CD4-positive, alpha-beta T cell treated with Interleukin-15 for 1 hour (primary cell): ENCODE data around the gene THEM5.

Source experiments
- DNase-seq: peaks from one replicate; pipeline ENCODE4 v3.0.0-alpha.2; 2020

Gene THEM5

DNA sequence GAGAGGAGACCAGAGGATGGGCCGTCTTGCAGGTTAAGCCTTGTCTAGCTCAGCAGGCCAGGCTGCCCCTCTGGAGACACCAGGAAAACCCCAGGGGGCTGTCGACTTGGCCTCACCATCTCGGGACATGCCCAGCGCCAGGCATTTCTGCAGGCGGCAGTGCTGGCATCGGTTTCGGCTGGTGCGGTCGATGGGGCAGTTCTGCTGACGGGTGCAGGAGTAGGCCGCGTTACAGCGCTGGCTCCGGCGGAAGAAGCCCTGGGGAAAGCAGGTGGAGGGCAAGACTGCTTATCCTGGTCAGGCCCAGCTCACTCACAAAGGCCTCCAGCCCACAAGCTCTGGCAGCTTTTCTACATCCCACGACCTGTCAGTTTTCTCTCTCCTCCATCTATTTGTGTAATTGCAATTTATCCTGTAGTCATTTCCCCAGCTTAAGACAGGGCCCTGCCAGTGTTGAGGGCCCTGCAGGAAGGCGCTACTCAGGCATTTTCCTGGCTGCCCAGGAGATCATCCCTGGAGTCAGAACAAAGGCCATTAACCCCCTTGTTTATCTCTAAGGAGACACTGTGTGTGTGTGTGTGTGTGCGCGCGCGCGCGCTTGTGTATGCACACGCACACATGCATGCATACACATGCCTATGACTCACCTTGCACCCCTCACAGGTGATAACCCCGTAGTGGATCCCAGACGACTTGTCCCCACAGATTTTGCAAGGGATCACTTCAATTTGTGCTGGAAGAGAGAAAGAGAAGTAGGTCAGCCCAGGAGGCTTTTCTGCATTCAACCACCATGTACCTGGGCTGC is 36.8 kb downstream of the THEM5 start:
- DNase-seq, result no peak

- peak; percentile 53 for DNase-seq
These were observed 37.7 kb downstream of the THEM5 start for GRCh38 chr1:151815716-151816327.

- no peak for DNase-seq
These were observed 38.5 kb downstream of the THEM5 start for GRCh38 chr1:151814971-151815545.

GRCh38 chr1:151814426-151814825 is 39.1 kb downstream of the THEM5 start:
- no peak for DNase-seq

DNA sequence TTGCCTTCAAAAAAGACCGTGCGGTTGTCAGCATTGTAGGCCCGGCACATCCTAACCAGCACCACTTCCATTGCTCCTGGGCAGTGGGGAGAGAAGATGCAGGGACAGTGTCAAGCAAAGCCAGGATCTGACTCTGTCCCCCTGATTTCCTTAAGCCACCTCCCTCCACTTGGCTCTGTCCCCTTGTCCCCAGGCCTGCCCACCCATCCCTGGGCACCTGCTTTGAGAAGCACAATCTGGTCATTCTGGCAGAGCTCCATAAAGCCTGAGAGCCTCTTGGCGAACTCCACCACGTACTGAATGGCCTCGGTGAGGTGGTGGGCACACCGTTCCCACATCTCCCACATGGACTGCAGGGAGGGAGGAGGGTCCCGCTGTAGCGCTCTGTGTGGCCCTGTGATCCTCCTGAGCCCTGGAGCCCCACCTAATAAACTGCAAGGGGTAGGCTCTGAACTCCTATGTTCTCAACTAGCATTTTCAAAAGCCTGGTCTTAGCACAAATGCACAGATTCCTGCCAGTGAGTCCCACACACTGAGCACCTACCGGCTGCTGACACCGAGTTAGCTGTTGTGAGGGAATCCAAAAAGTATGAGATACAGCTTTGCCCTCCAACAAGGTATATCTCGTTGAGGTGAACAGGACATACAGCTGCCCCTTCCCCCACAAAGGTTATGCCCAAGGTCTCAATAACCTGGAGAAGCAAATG is 40.1 kb downstream of the THEM5 start:
- no peak for DNase-seq

DNA sequence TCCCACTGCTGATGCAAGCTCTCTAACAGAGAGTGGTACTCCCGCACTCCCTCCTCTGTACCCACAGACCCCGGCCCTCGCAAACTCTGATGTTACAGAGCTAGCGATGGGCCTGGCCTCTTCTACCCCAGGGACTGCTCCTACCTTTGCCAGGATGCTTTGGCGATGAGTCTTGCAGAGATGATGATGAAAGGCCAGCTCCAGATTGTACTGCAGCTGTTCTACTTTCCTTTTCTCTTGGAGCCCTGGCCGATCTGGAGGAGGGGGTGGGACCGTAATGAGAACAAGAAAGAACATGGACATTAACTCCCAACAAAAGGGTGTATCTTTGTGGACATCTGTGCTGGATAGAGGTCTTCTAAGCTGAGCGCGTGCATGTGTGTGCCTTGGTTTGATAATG is 42.3 kb downstream of the THEM5 start:
- DNase-seq, result no peak

- DNase-seq, result no peak
These were observed 43.4 kb downstream of the THEM5 start for GRCh38 chr1:151809985-151810556.

GRCh38 chr1:151809290-151809984 is 44.1 kb downstream of the THEM5 start:
- no peak for DNase-seq

DNA sequence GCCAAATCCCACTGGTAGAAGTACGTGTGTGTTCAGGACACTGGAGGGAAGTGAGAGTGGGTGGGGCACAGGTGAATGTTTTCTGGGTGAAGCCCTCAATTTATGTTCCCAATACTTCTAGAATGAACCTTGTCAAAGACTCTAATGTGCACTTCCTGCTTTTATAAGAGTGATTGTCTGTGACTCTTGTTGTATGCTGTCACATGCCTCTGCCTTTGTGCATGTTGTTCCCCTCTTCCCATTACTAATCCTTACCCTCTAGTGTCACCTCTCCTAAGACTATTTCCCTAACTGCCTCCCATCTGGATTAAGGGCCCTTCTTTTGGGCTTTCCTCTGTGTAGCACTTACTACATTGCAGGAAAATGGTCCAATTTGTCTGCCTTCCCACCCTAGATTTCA is 45.7 kb downstream of the THEM5 start:
- DNase-seq, result no peak

- no peak for DNase-seq
These were observed 46.4 kb downstream of the THEM5 start for GRCh38 chr1:151807131-151807530.

- DNase-seq, result no peak
These were observed 47.3 kb downstream of the THEM5 start for GRCh38 chr1:151806170-151806569.

GRCh38 chr1:151805066-151805820 is 48.3 kb downstream of the THEM5 start, which contains the start of gene LINGO4:
TSS of gene LINGO4 (minus strand) at chr1:151805419. CDS start at chr1:151802704, 2,715 bp downstream.
- DNase-seq, result no peak

GRCh38 chr1:151803915-151804314 is 49.6 kb downstream of the THEM5 start:
- no peak for DNase-seq

DNA sequence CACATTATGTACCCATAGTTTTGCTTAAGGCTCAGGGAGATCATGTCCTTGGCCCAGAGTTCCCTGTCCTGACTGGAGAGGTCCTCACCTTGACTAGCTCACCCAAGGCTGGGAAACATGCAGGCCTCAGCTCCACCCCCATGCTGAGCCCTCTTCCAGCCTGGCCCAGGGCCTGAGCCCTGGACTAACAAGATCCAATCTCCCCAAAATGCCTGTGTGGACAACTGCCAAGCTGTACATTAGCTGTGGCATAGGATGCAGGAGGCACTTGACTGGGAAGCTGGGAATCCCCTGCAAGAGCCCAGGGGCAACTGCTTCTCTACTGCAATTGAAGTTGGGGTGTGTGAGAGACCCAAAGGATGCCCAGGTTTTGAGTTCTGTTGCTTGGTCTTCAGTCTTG is 50.3 kb downstream of the THEM5 start:
- DNase-seq, result no peak

GRCh38 chr1:151802372-151802771 is 51.1 kb downstream of the THEM5 start:
- DNase-seq, result no peak

GRCh38 chr1:151801846-151802245 is 51.7 kb downstream of the THEM5 start:
- no peak for DNase-seq

DNA sequence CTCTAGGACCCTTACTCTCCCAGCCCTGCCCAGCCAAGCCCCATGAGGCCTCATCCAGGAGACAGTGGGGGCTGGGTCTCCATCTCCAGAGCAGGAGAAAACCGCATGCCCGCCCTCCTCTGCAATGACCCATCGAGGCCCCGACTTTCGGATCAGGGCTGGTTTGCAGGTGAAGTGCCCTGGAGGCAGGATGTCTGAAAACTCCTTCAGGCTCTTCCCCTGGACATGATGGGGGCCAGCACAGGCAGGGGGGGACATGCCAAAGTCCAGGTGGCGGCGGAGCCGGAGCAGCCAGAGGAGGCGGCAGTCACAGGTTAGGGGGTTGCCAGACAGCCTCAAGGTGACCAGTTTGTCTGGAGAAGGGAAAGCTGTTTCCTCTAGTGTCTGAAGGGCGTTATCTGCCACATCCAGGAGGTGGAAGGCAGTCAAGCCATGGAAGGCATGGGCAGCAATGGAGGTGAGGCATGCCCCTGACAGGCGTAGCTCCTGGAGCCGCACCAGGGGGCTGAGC is 52.1 kb downstream of the THEM5 start:
- DNase-seq, result no peak

GRCh38 chr1:151800830-151801229 is 52.7 kb downstream of the THEM5 start:
- DNase-seq, result no peak

DNA sequence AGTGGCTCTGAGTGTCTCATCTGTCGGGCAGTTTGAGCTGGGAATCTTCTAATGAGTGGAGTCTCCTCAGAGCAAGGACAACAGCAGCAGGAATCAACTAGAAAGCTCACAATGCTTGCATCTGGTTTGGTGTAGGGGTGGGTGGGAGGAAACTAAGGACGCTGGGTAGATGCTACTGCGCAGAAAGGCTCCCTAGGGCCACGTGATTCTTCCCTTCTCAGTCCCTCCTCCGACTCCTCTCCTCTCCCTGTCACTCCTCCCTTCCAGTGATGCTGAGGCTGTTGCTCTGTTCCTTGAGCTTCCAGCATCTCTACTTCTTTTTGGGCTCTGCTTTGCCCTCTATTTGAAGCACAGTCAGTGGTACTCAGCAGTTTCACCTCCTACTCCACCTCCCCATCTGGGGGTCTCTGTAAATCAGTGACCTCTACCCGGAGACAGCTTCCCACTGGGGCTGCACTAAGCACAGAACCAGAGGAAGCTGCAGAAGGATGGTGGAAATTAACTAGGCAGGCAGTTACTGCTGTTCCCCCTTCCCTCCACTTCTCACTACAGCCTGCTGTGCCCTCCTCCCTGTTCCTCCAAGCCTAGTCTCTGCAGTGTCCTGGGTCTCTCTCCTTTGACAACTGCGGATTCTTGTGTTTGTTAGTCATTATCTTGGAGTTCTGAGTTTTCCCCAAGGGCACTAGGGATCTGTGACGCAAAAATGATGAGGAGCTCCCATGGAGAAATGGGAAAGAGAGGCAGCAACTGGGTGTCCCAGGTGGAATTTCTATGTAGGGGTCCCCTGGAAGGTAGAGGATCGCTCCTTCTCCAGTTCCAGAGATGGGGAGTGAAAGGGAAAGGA is 54.1 kb downstream of the THEM5 start:
- no peak for DNase-seq

- no peak for DNase-seq
These were observed 54.9 kb downstream of the THEM5 start for GRCh38 chr1:151798571-151798970.
